Jurkat, Clone E6-1 (cell line): ENCODE results near the gene C3orf38. TPM values are rescaled to one million over a fixed set of nuclear protein-coding genes. Genes with fewer than 3 reads are reported as not detected.
"Not testable (repeated sequence)": the region's sequence is repeated elsewhere in the genome, so short reads cannot be mapped to it uniquely, and the experiment has no call there.

ENCODE experiments used
- DNase-seq: peaks from one replicate; pipeline ENCODE4 v3.0.0-alpha.2; 2011; ENCODE audit warnings: low read depth, low spot score
- H3K4me3 ChIP-seq: 2 replicates; pipeline ENCODE4 v1.5.1; 2011; ENCODE audit warnings: mild to moderate bottlenecking, low read length, control low read depth, moderate library complexity
- polyA plus RNA-seq: library from polyadenylated mRNA; unstranded; fragments of >200 nt; gene quantifications from one replicate; pipeline ENCODE4 v1.2.1, GENCODE V29; 2012; ENCODE audit warnings: missing spikeins; ENCODE audit not compliant: insufficient read length, insufficient read depth

Gene C3orf38
- polyA plus RNA-seq: 20.8 TPM

DNA sequence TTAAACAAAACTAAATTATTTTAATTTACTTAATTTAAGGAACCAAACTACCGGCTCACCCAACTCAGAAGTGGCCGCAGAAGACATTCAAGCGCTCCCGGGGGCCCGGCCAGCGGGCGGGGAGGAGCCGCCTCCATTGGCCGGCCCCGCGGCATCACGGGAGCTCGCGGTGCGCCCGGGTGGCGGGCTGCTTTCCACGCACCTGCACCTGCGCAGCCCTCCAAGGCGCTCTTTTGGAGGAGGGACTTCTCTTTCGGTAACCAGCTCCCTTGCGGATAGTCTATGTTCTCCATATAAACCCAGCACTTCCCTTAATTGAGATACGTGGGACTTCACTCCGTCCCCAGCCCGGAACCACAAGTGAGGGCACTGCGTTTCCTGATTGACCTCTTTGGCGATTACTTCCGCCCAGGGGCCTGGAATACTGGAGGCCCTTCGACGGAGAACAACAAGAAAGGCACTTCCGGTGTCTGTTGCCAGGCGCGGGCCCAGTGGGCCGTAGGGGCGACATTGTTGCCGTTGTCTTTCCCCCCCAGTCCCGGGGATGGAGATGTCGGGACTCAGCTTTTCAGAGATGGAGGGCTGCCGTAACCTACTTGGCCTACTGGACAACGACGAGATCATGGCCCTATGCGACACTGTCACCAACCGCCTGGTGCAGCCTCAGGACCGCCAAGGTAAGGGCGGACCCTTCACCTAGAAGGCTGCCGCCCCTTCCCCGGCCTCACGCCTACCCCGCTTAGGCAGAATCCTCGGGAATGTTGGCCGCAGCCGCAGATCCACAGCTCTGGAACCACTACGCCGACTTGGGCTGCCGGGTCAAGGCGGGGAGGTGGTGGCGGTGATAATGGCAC, at the start of gene C3orf38:
C3orf38 (plus strand) TSS at position 451 of the 854 bp plus-strand sequence; CDS start at position 545, 94 bp downstream.
- DNase-seq: peak; percentile 70
- H3K4me3 ChIP-seq: peak within 1 kb of the TSS; percentile 89

DNA sequence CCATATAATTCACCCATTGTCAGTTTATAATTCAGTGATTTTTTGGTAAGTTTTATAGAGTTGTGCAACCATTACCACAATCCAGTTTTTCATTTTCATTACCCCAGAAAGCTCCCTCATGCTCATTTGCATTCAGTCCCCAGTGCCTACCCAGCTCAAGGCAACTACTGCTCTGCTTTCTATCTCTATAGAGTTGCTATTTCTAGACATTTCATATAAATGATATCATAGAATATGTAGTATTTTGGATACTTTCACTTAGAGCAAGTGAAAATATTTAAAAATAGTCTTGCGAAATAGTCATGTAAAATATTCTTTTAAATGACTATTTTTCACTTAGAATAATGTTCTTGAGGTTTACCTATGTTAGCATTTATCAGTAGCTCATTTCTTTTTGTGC, 48.6 kb upstream of the C3orf38 start:
- no peak for DNase-seq
- H3K4me3 ChIP-seq: no peak overlapping the region

GRCh38 chr3:88105325-88105724, 44.4 kb upstream of the C3orf38 start:
- H3K4me3 ChIP-seq: no peak overlapping the region
- no peak for DNase-seq

DNA sequence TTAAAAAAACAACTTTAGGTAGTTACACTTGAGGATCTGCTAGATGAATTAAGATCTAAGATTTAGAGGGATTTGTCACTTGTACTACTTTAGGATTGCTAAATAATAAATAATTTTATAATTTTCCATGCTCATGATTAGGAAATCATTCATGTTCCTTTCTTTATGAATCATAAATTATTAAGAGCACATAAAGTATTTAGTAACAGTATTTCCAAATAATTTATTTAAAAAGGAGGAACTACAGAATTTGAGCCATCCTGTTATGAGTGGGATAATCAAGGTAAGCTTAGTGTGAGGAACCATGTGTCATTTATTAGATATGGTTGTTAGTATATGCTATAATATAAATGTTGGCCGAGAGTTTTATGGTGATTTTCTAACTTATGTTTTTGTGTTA, 37.5 kb upstream of the C3orf38 start:
- DNase-seq: no peak
- no peak overlapping the region for H3K4me3 ChIP-seq

DNA sequence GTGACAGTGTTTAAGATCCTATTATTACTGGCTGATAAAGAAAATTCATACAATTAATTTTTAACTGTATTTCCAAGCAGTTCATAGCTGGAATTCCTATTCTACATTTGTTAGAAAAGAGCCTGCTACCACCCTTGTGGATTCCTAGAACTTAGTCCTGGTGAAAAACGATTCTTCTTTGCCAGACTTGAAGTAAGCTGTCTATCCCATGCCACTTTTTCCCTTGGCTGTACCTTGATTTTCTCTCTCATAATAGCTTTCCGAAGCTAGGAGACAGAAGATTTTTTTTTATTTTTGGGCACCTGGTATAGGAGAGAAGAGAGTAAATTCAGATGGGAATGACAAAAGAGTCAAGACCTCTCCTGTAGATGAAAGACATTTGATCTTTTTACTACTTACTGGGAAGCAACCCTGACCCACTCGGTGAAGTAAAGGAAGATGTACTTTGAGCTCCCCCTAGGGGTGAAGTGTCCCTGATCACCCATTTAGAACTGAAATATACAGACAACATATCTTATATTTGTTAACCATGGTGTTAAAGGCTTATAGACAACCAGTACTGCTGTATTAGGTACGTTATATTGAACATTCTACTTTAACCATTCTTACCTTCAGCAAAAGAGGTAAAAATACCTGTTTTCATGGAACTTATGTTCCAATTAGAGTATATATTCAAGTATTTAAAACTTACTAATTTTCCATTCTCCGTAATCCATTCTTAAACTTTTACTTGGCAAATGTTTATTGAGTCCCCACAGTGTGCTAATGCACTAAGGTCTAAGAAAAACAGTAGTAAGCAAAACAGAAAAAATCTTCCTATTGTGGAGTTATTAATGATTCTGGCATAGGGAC, 36.2 kb upstream of the C3orf38 start:
- peak; percentile 69 for DNase-seq
- H3K4me3 ChIP-seq: no peak overlapping the region

- DNase-seq: no peak
- H3K4me3 ChIP-seq: no peak overlapping the region
Observed at GRCh38 chr3:88114878-88115549, 34.7 kb upstream of the C3orf38 start.

GRCh38 chr3:88117683-88118082, 32.1 kb upstream of the C3orf38 start:
- H3K4me3 ChIP-seq: no peak overlapping the region
- DNase-seq: no peak

- not testable (repeated sequence) for H3K4me3 ChIP-seq
- peak; percentile 28 for DNase-seq
Observed at GRCh38 chr3:88118603-88119002, 31.2 kb upstream of the C3orf38 start.

- no peak overlapping the region for H3K4me3 ChIP-seq
- DNase-seq: no peak
Observed at GRCh38 chr3:88123526-88123925, 26.2 kb upstream of the C3orf38 start.

GRCh38 chr3:88131695-88132094, 18.1 kb upstream of the C3orf38 start:
- no peak overlapping the region for H3K4me3 ChIP-seq
- no peak for DNase-seq

GRCh38 chr3:88132894-88133293, 16.9 kb upstream of the C3orf38 start:
- no peak overlapping the region for H3K4me3 ChIP-seq
- no peak for DNase-seq

GRCh38 chr3:88133711-88134263, 16.0 kb upstream of the C3orf38 start:
- no peak overlapping the region for H3K4me3 ChIP-seq
- DNase-seq: no peak

GRCh38 chr3:88137836-88138235, 11.9 kb upstream of the C3orf38 start:
- no peak for DNase-seq
- no peak overlapping the region for H3K4me3 ChIP-seq

DNA sequence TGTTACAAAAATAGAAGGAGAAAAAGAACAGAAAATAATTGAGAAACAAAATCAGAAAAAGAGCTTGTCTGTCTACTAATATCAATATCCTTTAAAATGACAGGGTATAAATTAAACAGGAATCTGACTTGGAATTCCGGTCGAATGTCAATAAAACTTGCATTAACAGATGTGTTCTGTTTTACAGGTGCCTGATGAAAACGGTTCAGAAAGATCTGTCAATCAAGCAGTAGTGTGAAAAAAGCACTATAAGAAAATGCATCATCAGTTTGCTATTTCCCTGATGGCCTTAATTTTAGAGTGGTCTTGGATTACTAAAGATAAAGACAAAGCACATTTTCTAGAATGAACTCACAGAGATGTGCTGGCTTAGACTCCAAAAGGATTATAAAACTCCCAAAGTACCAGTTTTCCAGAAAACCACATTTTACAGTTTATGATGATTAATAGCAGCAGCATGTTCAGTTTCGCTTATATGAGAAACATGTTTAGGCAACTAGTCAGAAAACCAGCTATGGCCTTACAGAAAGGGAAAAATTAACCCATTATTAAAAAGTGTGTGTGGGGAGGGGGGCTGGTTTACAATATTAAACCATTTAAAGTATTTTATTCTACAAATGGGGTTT, 8.2 kb upstream of the C3orf38 start:
- no peak overlapping the region for H3K4me3 ChIP-seq
- no peak for DNase-seq

DNA sequence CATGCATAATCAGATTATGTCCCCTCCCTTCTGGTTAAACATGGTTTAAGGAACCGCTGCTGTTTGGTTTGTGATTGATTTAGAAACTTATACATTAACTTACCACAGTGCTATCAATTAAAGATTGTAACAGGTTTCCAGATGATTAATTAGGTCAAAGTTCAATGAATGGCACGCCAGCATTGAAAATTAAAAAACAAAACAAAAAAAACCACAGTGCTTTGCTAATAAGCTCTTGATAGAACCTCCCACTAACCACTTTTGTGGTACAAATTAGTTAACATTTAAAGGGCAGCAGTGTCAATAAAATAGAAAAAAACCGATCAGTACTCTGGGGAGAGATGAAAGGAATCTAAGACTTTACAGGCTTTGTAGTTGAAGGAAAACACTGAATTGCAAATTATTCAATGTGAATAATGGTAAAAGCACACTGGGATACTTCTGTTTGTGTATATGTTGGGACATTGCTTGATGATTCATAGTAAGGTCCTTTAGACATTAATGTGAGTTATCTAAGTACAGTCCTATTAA, 7.6 kb upstream of the C3orf38 start:
- DNase-seq: no peak

GRCh38 chr3:88147261-88147660, 2.5 kb upstream of the C3orf38 start:
- no peak for DNase-seq
- H3K4me3 ChIP-seq: no peak overlapping the region

More for the DNA sequence above, 7.6 kb upstream of the C3orf38 start:
- H3K4me3 ChIP-seq: no peak overlapping the region

DNA sequence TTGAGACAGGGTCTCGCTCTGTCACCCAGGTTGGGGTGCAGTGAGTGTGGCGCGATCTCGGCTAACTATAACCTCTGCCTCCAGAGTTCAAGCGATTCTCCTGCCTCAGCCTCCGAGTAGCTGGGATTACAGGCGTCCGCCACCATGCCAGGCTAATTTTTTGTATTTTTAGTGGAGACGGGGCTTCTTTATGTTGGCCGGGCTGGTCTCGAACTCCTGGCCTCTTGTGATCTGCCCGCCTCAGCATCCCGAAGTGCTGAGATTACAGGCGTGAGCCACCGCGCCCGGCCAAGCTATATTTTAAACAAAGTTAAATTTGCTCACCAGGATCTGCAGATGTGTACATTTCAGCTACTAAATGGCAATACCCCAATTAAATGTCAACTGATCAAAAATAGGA, 1.1 kb upstream of the C3orf38 start:
- peak overlapping the region; percentile 89 for H3K4me3 ChIP-seq

GRCh38 chr3:88149101-88149508, 654 bp upstream of the C3orf38 start:
- peak overlapping the region; percentile 89 for H3K4me3 ChIP-seq
- no peak for DNase-seq

More for the DNA sequence above, 1.1 kb upstream of the C3orf38 start:
- DNase-seq: no peak
